AG09309 (cell line): ENCODE measurements around the gene EIF4A2.
"Not testable (repeated sequence)": the region's sequence is repeated elsewhere in the genome, so short reads cannot be mapped to it uniquely, and the experiment has no call there.

Source experiments
- DNase-seq: peaks from one replicate; pipeline ENCODE4 v3.0.0-alpha.2; 2010; ENCODE audit warnings: low read depth
- H3K4me3 ChIP-seq: 2 replicates; pipeline ENCODE4 v1.5.1; 2011; ENCODE audit warnings: mild to moderate bottlenecking, low read depth, low read length, moderate library complexity; ENCODE audit not compliant: control insufficient read depth
- TF ChIP-seq, protein P1 (sequence below): IDR thresholded peaks from 2 replicates; pipeline ENCODE4 v1.5.1; 2011; ENCODE audit warnings: mild to moderate bottlenecking, low read depth, low read length, inconsistent platforms; ENCODE audit not compliant: insufficient read depth, control insufficient read depth; ENCODE audit errors: missing control alignments

EIF4A2 gene

DNA sequence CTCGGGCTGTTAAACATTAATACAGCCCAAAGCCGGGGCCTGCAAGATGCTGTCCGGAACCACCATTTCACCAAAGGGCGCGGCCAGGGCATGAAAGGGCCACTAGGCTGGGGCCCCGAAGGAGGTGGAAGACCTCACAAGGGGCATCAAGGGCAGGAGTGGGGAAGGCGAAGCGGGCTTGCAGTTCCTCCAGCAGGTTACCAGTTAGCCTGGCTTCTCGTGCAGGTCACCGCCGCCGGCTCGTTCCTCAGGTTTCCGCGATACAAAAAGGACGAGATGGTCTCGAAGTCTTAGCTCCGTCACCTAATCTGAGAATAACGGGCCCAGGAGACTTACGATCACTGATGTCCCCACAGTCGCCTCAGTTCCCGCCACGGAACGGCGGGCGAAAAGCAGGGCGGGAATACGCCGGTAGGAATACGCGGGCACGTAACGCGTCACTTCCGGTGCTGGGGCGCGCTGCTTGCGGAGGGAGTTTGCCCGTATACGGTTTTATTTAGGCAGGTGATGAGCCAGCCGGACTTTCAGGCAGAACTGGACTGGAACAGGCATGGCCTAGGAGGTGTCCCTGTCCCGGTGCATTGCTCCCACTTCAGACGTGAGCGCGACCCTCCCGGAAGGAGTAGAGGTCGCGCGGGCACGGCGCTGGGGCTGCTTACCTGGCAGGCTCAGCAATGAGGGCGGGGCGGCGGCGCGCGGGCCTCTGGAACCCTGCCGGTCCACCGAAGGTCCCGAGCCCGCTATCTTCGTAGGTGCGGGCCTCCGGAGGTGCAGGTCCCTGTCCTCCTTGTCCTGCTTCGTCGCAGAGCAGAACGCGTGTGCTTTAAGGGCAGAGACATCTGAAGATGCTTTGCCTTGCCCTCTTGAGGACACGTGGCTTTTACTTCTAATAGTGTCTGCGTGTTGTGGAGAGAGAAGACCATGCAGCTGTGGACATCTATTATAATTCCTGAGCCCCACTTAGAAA is 23.0 kb downstream of the EIF4A2 start, which contains the start of gene RFC4:
Gene RFC4, minus strand, starts transcription at position 394 of the 967 bp plus-strand sequence. CDS start 1,769 bp downstream, outside the sequence.
- H3K4me3 ChIP-seq, result peak within 1 kb of the TSS; percentile 78
- DNase-seq, result no peak
- TF ChIP-seq, protein P1, sequence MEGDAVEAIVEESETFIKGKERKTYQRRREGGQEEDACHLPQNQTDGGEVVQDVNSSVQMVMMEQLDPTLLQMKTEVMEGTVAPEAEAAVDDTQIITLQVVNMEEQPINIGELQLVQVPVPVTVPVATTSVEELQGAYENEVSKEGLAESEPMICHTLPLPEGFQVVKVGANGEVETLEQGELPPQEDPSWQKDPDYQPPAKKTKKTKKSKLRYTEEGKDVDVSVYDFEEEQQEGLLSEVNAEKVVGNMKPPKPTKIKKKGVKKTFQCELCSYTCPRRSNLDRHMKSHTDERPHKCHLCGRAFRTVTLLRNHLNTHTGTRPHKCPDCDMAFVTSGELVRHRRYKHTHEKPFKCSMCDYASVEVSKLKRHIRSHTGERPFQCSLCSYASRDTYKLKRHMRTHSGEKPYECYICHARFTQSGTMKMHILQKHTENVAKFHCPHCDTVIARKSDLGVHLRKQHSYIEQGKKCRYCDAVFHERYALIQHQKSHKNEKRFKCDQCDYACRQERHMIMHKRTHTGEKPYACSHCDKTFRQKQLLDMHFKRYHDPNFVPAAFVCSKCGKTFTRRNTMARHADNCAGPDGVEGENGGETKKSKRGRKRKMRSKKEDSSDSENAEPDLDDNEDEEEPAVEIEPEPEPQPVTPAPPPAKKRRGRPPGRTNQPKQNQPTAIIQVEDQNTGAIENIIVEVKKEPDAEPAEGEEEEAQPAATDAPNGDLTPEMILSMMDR, result no peak

DNA sequence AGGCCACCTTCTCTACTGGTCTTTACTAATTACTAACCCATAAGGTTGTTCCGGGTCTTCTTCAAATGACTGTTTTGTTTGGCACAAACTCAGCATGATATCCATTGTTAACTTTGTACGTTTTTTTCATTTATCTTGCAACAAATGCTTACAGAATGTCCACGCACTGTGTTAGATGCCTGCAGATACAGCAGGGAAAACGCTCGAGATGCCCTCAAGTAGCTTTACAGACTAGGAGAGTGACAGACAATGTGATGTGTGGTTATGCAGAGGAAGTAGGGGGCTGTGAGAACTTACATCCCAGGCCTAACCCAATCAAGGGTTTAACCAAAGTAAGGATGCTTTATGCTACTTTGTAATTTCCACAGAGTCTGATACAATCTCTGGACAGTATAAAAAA is 23.9 kb downstream of the EIF4A2 start:
- H3K4me3 ChIP-seq, result no peak overlapping the region
- no peak for DNase-seq
- TF ChIP-seq, protein P1, result no peak

- no peak for DNase-seq
- H3K4me3 ChIP-seq, result no peak overlapping the region
- TF ChIP-seq, protein P1, result no peak
Observed at GRCh38 chr3:186810336-186810996, 27.1 kb downstream of the EIF4A2 start.

DNA sequence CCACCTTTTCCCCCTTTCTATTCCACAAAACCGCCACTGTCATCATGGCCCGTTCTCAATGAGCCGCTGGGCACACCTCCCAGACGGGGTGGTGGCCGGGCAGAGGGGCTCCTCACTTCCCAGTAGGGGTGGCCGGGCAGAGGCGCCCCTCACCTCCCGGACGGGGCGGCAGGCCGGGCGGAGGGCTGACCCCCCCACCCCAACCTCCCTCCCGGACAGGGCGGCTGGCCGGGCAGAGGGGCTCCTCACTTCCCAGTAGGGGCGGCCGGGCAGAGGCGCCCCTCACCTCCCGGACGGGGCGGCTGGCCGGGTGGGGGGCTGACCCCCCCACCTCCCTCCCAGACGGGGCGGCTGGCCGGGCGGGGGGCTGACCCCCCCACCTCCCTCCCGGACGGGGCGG is 27.9 kb downstream of the EIF4A2 start:
- H3K4me3 ChIP-seq, DNase-seq: not testable (repeated sequence)

- no peak overlapping the region for H3K4me3 ChIP-seq
- TF ChIP-seq, protein P1, result no peak
- no peak for DNase-seq
Observed at GRCh38 chr3:186814100-186814499, 30.7 kb downstream of the EIF4A2 start.

- DNase-seq, result peak; percentile 46
- TF ChIP-seq, protein P1, result no peak
- no peak overlapping the region for H3K4me3 ChIP-seq
Observed at GRCh38 chr3:186815435-186815834, 32.1 kb downstream of the EIF4A2 start.

GRCh38 chr3:186818516-186818915 is 35.1 kb downstream of the EIF4A2 start:
- H3K4me3 ChIP-seq, result no peak overlapping the region
- DNase-seq, result no peak
- TF ChIP-seq, protein P1, result no peak
